ENCODE results near the gene IFT122.
"Not testable (repeated sequence)": the region's sequence is repeated elsewhere in the genome, so short reads cannot be mapped to it uniquely, and the experiment has no call there.

DNA sequence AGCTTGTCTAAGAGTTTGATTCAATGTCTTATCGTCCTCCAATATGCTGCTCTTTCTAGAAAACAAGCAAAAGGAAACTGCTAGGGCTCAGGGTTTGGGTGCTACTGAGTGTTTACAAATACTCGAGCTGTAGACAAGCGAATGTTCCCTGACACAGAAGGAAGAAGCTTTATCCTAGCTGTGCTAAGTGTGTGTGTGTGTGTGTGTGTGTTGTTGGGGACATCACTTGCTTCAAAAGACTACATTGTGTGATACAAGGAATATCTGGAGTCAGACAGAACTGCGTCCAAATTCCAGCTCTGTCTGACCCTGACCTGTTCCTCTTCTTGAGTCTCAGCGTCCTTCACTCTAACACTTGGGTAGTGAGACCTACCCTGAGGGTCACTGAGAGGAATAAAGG, 54.5 kb downstream of the IFT122 start:
- TF ChIP-seq ZNF274 (IDR thresholded peaks at IDR 0.05; ENCODE audit: low read depth, low read length); YY1 (IDR thresholded peaks at IDR 0.05; ENCODE audit: insufficient read depth, insufficient read length): not testable (repeated sequence)

Data from NT2/D1 (cell line).